Astrocyte of the cerebellum (primary cell): ENCODE data around the gene GPHN.

Source experiments
- DNase-seq: peaks from one replicate; pipeline ENCODE4 v3.0.0-alpha.2; 2011; ENCODE audit warnings: low read depth
- H3K4me3 ChIP-seq: 2 replicates; pipeline ENCODE4 v1.5.1; 2011; ENCODE audit warnings: mild to moderate bottlenecking, low read depth, low read length, moderate library complexity
- CTCF ChIP-seq: IDR thresholded peaks from 2 replicates; pipeline ENCODE4 v1.5.1; 2012; ENCODE audit warnings: low read length, low read depth, moderate library complexity, mild to moderate bottlenecking; ENCODE audit errors: missing control alignments
- in situ Hi-C: cut with HindIII; loops from 2 replicates; pipeline ENCODE4 v1.10.0; 2017; ENCODE audit warnings: low sequenced_read_pairs

GPHN gene

GRCh38 chr14:67079846-67080245 lies 571.9 kb downstream of the GPHN start:
- DNase-seq: no peak
- H3K4me3 ChIP-seq: no peak overlapping the region
- in situ Hi-C loops: no loop called here
- no peak for TF ChIP-seq CTCF

- no peak overlapping the region for H3K4me3 ChIP-seq
- in situ Hi-C loops: loop anchor here (25.0 kb wide), 1 partner anchor 621 kb away; the partner anchor contains the start of gene CCDC196
Measured at GRCh38 chr14:67108230-67108629, 600.3 kb downstream of the GPHN start.

DNA sequence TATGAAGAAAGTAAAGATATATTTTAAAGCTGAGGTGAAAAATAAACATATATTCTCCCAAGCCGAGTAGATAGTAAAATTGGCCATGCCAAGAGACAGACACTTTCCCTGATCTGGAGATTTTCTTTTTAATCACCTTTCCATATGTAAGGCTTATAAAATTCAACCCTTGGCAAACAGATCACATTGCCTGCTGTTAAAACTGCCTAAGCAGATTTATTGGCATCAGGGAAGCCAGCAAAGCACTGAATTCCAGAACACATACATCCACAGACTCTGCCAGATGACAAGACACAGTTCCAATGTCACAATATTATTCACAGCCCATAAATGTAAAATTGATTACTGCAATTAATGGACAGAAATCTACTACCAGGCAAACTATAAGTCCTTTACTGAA lies 603.1 kb downstream of the GPHN start:
- no peak for TF ChIP-seq CTCF
- in situ Hi-C loops: loop anchor here (25.0 kb wide), 1 partner anchor 624 kb away; the partner anchor contains the start of gene CCDC196
- H3K4me3 ChIP-seq: no peak overlapping the region
- no peak for DNase-seq

More at GRCh38 chr14:67108230-67108629, 600.3 kb downstream of the GPHN start:
- no peak for TF ChIP-seq CTCF
- DNase-seq: no peak

DNA sequence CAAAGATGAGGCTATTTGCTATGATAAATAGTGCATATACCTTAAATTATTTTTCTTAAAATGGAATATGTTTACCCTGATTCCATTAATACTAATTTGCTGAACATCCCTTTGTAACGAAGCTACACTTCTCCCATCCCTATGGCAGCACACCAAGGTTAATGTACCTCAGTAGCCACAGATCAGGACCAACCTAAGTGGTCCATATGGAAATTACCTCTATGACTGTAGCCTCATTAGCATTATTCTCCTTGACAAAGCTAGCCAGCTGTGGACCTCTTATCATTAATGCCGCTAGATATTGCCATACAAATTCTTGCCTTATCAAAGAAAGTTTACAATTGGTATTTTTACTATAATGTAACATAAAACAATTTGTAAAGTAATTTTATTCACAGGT lies 604.4 kb downstream of the GPHN start:
- no peak for TF ChIP-seq CTCF
- in situ Hi-C loops: loop anchor here (25.0 kb wide), 1 partner anchor 625 kb away; the partner anchor contains the start of gene CCDC196
- no peak for DNase-seq
- H3K4me3 ChIP-seq: no peak overlapping the region

DNA sequence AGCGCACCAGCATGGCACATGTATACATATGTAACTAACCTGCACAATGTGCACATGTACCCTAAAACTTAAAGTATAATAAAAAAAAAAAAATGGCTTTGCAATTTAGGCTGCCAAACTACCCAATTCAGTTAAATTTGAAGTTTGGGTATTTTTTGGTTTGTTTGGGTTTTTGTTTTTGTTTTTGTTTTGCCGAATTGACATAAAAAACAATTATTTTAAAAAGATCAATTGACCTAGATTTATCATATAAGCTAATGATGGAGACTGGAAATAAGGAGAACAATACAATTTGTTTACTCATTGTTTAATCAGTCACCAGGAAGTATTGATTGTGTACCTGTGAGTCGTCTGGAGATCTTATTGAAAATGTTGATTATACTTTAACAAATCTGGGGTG lies 619.2 kb downstream of the GPHN start:
- no peak for TF ChIP-seq CTCF
- no peak overlapping the region for H3K4me3 ChIP-seq
- in situ Hi-C loops: no loop called here
- no peak for DNase-seq

GRCh38 chr14:67129768-67130167 lies 621.8 kb downstream of the GPHN start:
- DNase-seq: no peak
- in situ Hi-C loops: no loop called here
- no peak for TF ChIP-seq CTCF
- H3K4me3 ChIP-seq: no peak overlapping the region

DNA sequence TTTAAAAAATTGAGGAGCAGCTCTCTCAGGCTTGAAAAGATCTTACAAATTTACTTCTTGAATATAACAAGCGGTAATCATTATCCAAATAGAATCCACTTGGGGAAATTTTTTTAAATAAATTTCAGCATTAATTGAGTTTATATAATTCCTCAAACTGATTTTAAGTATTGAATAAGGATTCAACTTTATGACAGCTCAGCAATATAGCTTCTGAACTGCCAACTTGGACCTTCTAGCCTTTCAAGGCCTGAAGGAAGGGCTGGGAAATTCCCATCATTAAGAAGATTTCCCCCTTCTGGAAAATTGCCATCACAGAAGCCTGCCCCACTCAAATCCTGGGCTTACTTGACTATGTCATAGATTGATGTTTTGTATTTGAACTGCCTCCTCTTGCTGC lies 623.7 kb downstream of the GPHN start:
- H3K4me3 ChIP-seq: no peak overlapping the region
- DNase-seq: no peak
- in situ Hi-C loops: no loop called here
- no peak for TF ChIP-seq CTCF
